GM12891 (cell line): Measurements from ENCODE around the gene MRPL33.

Experiments
- POLR2A ChIP-seq: IDR thresholded peaks from 2 replicates; pipeline ENCODE4 v1.6.1; 2011; ENCODE audit warnings: low read depth, low read length, control low read depth
- POLR2AphosphoS5 ChIP-seq: IDR thresholded peaks from 2 replicates; pipeline ENCODE4 v1.6.1; 2011; ENCODE audit warnings: low read depth, low read length, control low read depth
- SPI1 ChIP-seq: IDR thresholded peaks from 2 replicates; pipeline ENCODE4 v1.6.1; 2011; ENCODE audit warnings: low read depth, low read length, control low read depth
- TAF1 ChIP-seq: IDR thresholded peaks from 2 replicates; pipeline ENCODE4 v1.6.1; 2011; ENCODE audit warnings: low read depth, low read length, control low read depth

DNA sequence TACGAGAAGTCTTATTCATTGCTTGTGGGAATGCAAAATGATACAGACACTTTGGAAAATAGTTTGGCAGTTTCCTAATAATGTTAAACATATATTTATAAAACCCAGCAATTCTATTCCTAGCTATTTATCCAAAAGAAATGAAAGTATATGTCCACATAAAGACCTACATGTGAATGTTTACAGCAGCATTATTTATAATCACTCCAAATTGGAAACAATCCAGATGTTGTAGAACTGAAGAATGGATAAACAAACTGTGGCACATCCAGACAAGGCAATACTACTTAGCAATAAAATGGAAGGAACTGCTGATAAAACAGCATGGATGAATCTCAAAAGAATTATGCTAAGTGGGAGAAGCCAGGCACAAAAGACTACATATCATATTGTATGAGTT is 19.3 kb downstream of the MRPL33 start:
- TF ChIP-seq POLR2A = no peak
- TF ChIP-seq SPI1 = no peak
- TF ChIP-seq POLR2AphosphoS5 = no peak
- no peak for TF ChIP-seq TAF1
